ENCODE data around the gene AACS. TPM values are rescaled to one million over a fixed set of nuclear protein-coding genes. Genes with fewer than 3 reads are reported as not detected.
"Not testable (repeated sequence)": the region's sequence is repeated elsewhere in the genome, so short reads cannot be mapped to it uniquely, and the experiment has no call there.

The AACS gene
- total and polyA plus RNA-seq, 2 experiments from 2014 or later = 32.2 to 36.8 TPM

GRCh38 chr12:125061229-125061628, 4.0 kb upstream of the AACS start:
- no peaks in the 10 kb centered on the region for H3K36me3 ChIP-seq
- H3K4me3 ChIP-seq = no peak overlapping the region
- no peaks in the 10 kb centered on the region for H3K27me3 ChIP-seq
- DNase-seq (ENCODE audit: low read depth in 1 of 2, low spot score in 1 of 2) = no peak
- H3K27ac ChIP-seq = no peak overlapping the region
- no peaks in the 10 kb centered on the region for H3K9me3 ChIP-seq (ENCODE audit: low read depth)
- no peaks in the 10 kb centered on the region for H3K4me1 ChIP-seq (ENCODE audit: low read depth)
- no peak for TF ChIP-seq CTCF (IDR thresholded peaks at IDR 0.05; ENCODE audit: low read depth, low read length)

- not testable (repeated sequence) for DNase-seq (ENCODE audit: low read depth in 1 of 2, low spot score in 1 of 2); H3K27ac ChIP-seq; H3K4me3 ChIP-seq; H3K9me3 ChIP-seq (ENCODE audit: low read depth); H3K4me1 ChIP-seq (ENCODE audit: low read depth); H3K27me3 ChIP-seq; H3K36me3 ChIP-seq
Observed at GRCh38 chr12:125063522-125063921, 1.7 kb upstream of the AACS start.

GRCh38 chr12:125064492-125064891, 743 bp upstream of the AACS start:
- Histone ChIP-seq H3K9me3 (ENCODE audit: low read depth) (no peaks in the 10 kb centered on the region), H3K27me3 (no peaks in the 10 kb centered on the region), H3K4me3 (peak overlapping the region; percentile 81), H3K27ac (no peak overlapping the region), H3K36me3 (no peaks in the 10 kb centered on the region), H3K4me1 (ENCODE audit: low read depth) (no peaks in the 10 kb centered on the region)
- DNase-seq (ENCODE audit: low read depth in 1 of 2, low spot score in 1 of 2) = no peak
- no peak for TF ChIP-seq CTCF (IDR thresholded peaks at IDR 0.05; ENCODE audit: low read depth, low read length)

GRCh38 chr12:125065919-125066570, 810 bp downstream of the AACS start:
- no peak for DNase-seq (ENCODE audit: low read depth in 1 of 2, low spot score in 1 of 2)
- no peak overlapping the region for H3K27ac ChIP-seq
- H3K27me3 ChIP-seq = no peaks in the 10 kb centered on the region
- H3K4me1 ChIP-seq (ENCODE audit: low read depth) = peaks cover 5% of the 10 kb centered on the region
- peak overlapping the region; percentile 81 for H3K4me3 ChIP-seq
- no peak for TF ChIP-seq CTCF (IDR thresholded peaks at IDR 0.05; ENCODE audit: low read depth, low read length)
- H3K36me3 ChIP-seq = no peaks in the 10 kb centered on the region
- no peaks in the 10 kb centered on the region for H3K9me3 ChIP-seq (ENCODE audit: low read depth)

GRCh38 chr12:125068391-125068790, 3.2 kb downstream of the AACS start:
- no peak for DNase-seq (ENCODE audit: low read depth in 1 of 2, low spot score in 1 of 2)
- Histone ChIP-seq H3K4me1 (ENCODE audit: low read depth) (peaks cover 5% of the 10 kb centered on the region), H3K27ac (no peak overlapping the region)

More at GRCh38 chr12:125068391-125068790, 3.2 kb downstream of the AACS start:
- Histone ChIP-seq H3K9me3 (ENCODE audit: low read depth) (no peaks in the 10 kb centered on the region), H3K27me3 (no peaks in the 10 kb centered on the region), H3K4me3 (no peak overlapping the region), H3K36me3 (no peaks in the 10 kb centered on the region)
- no peak for TF ChIP-seq CTCF (IDR thresholded peaks at IDR 0.05; ENCODE audit: low read depth, low read length)

All from cardiac muscle cell (in vitro differentiated cells and primary cell).